ENCODE measurements around the gene AKAP13.

Gene AKAP13

DNA sequence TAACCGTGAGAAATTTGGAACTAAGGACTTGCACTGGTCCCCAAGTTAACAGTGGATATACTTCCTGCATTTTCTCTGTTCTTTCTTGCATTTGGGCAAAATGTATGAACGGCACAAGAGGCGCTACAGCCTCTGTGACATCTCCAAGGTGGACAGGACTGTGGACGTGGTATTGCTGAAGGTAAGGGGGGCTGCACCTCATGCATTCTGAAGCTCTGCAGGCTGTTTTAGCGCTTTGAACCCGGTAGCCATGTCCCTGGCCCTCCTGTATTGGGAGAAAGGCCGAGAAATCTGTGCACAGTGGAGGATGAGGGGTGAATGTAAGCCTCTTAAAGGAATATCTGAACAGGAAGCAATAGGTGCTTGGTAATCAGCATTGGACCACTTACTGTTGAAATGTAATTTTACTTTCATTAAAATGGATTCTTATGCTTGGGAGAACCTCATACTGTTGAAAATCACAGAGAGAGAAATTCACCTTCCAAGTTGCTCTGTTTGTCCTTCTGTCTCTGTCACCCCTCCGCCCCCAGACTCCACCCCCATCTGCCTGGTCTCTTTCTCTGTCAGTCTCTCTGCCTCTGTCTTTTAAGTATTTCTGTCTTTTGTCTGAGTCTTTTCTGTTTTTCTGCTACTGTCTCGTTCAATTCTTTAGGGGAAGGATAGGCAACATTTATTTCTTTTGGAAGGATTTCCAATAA, 239.7 kb downstream of the AKAP13 start:
- no peak for DNase-seq (ENCODE audit: low read depth)
- H3K4me3 ChIP-seq (ENCODE audit: control insufficient read depth, low read depth, low read length): peak overlapping the region; percentile 48
- TF ChIP-seq, protein P1, sequence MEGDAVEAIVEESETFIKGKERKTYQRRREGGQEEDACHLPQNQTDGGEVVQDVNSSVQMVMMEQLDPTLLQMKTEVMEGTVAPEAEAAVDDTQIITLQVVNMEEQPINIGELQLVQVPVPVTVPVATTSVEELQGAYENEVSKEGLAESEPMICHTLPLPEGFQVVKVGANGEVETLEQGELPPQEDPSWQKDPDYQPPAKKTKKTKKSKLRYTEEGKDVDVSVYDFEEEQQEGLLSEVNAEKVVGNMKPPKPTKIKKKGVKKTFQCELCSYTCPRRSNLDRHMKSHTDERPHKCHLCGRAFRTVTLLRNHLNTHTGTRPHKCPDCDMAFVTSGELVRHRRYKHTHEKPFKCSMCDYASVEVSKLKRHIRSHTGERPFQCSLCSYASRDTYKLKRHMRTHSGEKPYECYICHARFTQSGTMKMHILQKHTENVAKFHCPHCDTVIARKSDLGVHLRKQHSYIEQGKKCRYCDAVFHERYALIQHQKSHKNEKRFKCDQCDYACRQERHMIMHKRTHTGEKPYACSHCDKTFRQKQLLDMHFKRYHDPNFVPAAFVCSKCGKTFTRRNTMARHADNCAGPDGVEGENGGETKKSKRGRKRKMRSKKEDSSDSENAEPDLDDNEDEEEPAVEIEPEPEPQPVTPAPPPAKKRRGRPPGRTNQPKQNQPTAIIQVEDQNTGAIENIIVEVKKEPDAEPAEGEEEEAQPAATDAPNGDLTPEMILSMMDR (IDR thresholded peaks at IDR 0.05; ENCODE audit: control insufficient read depth, insufficient read depth, low read depth, low read length, missing control alignments): no peak

DNA sequence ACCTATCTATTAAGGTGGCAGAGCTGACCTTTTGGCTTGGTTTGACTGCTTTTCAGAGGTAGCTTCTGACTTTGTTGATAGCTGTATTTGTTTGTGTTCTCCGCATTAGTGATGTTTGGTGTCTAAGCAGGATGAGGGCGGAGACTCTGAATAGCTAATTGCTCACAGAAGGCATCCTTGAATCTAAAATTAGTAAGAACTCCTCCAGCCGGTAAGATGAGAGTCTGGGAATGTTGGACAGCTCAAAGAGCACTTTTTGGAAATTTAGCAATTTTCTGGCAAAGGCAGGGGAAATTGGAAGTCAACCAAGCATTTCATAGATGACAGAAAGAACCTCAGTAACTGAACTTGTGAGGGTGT, 240.3 kb downstream of the AKAP13 start:
- DNase-seq (ENCODE audit: low read depth): no peak
- TF ChIP-seq, protein P1 (IDR thresholded peaks at IDR 0.05; ENCODE audit: control insufficient read depth, insufficient read depth, low read depth, low read length, missing control alignments): no peak
- H3K4me3 ChIP-seq (ENCODE audit: control insufficient read depth, low read depth, low read length): peak overlapping the region; percentile 48

DNA sequence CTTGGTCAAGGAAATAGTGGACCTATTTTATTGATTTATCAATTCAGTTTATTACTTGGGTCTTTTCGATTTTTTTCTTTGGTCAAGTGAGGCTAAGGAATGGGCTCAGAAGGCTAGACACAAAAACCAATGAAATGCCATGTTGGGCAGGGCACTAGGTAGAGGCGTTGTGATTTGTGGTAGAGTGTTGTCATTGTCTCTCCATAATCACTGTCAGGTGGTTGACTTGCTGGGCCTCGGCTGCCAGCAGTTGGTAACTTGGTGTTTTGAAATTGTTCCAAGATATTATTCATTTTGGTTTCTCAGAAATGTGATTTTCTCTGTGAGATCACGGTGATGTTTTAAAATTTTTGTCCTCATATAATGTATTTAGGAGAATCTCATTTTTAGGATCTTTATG, 240.7 kb downstream of the AKAP13 start:
- TF ChIP-seq, protein P1 (IDR thresholded peaks at IDR 0.05; ENCODE audit: control insufficient read depth, insufficient read depth, low read depth, low read length, missing control alignments): no peak
- peak overlapping the region; percentile 48 for H3K4me3 ChIP-seq (ENCODE audit: control insufficient read depth, low read depth, low read length)
- no peak for DNase-seq (ENCODE audit: low read depth)

DNA sequence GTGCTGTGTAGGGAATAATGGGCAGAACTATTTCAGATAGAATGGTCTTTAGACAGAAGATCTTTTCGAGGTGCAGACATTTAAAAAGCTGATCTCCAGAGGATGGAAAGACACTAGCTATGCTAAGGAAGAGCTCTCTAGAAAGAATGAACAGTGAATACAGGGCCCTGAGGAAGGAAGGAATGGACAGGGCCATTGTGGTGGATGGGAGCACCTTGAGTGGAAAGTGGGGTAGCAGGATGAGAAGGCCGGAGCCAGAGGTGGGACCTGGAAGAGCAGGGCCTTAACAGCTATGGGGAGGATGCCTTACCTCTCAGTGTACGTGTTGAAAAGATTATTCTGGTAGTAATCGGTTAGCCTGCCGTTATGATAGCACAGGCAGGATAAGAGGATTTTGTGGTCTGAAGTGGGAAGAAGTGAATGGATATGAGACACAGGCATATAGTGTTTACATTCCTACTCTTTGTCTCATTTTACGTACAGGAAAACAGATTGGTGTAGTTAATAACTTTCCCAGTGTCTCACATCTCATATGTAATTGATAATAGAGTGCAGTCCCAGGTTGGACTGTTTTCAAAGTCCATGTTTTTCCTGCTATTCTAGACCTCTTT, 241.9 kb downstream of the AKAP13 start:
- H3K4me3 ChIP-seq (ENCODE audit: control insufficient read depth, low read depth, low read length): peak overlapping the region; percentile 27
- TF ChIP-seq, protein P1 (IDR thresholded peaks at IDR 0.05; ENCODE audit: control insufficient read depth, insufficient read depth, low read depth, low read length, missing control alignments): no peak
- no peak for DNase-seq (ENCODE audit: low read depth)

DNA sequence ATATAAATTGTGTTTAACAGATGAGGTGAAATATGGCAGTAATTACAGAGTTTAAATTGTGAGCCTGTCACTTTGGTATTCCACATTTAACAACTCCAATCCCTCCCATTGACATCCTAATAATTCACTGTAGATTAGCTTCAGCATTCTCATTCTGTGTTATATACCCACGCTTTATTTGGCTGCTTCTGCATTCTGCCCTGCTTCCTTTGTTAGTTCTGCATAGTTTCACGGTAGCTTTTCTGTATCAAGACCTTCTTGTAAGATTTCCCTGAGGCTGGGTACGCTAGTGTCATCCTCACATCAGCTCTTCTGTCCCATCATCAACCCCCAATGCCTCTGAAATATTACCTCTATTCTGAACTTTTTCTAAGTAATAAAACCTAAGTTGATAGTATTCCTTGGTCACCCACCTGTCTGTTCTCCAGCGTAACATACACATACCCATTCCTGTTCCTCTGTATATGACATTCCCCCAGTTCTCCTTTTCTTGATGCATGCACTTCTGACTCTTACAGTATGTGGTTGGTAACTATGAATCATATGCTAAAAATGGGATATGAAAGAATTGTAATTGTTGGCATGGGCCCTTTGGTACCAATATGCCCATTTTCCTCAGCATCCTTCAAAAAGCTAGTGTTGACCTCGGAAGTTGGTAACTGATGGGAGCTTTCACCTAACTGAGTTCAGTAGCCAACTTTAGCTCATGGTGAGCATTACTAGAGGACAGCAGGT, 243.1 kb downstream of the AKAP13 start:
- no peak overlapping the region for H3K4me3 ChIP-seq (ENCODE audit: control insufficient read depth, low read depth, low read length)
- no peak for DNase-seq (ENCODE audit: low read depth)
- TF ChIP-seq, protein P1 (IDR thresholded peaks at IDR 0.05; ENCODE audit: control insufficient read depth, insufficient read depth, low read depth, low read length, missing control alignments): no peak

DNA sequence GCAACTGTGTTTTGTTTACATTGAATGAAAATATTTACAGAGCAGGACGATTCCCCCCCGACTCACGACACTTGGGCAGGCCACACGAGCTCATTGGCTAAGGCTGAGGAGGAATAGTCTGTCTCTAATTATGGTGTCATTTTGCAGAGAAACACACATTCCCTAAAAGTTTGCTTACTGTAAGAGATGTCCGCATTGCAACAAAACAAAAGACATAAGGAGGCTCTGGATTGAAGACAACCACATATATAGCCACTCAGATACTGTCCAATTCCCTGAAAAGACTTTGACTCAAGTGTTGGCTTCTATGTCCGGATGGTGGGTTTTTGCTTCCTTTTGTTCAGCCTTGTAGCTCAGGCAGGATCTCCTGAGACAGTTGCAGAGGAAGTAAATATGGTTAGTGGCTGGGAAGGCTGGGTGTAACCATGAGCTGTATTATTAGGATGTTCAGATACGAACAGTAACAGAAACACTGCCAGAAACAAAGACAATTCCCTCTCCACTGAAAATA, 243.9 kb downstream of the AKAP13 start:
- DNase-seq (ENCODE audit: low read depth): no peak
- no peak overlapping the region for H3K4me3 ChIP-seq (ENCODE audit: control insufficient read depth, low read depth, low read length)
- TF ChIP-seq, protein P1 (IDR thresholded peaks at IDR 0.05; ENCODE audit: control insufficient read depth, insufficient read depth, low read depth, low read length, missing control alignments): no peak
